ENCODE data around the gene NFIX. TPM values are rescaled to one million over a fixed set of nuclear protein-coding genes. Genes with fewer than 3 reads are reported as not detected.

NFIX gene
- total and polyA plus RNA-seq, 12 donors: 1.3 to 72.8 (median 28.6) TPM

GRCh38 chr19:13132471-13133180 is 137.4 kb downstream of the NFIX start:
- H3K36me3 ChIP-seq (replicated peaks in 1 of 2): peaks cover 0 to 25% of the 10 kb centered on the region in 2 donors
- no peaks in the 10 kb centered on the region for H3K9me3 ChIP-seq (replicated peaks in 1 of 3)
- intact Hi-C loops (cut with DNase I): no loop called here
- no peaks in the 10 kb centered on the region for H3K27me3 ChIP-seq
- peaks cover 0 to 8% of the 10 kb centered on the region in 2 donors for H3K4me1 ChIP-seq (replicated peaks in 1 of 2)
- no peak overlapping the region for H3K27ac ChIP-seq
- no peak for DNase-seq
- 81 to 89% (median 88%) methylated on average over 8 of the region's 8 CpGs for WGBS, 4 donors
- TF ChIP-seq CTCF (IDR thresholded peaks at IDR 0.05) (no peak), POLR2A (IDR thresholded peaks at IDR 0.05) (no peak)
- no peak overlapping the region for H3K4me3 ChIP-seq

GRCh38 chr19:13133241-13133870 is 138.1 kb downstream of the NFIX start:
- Histone ChIP-seq H3K27me3 (no peaks in the 10 kb centered on the region), H3K4me1 (replicated peaks in 1 of 2) (peaks cover 0 to 7% of the 10 kb centered on the region in 2 donors), H3K36me3 (replicated peaks in 1 of 2) (peaks cover 0 to 32% of the 10 kb centered on the region in 2 donors), H3K27ac (no peak overlapping the region), H3K9me3 (replicated peaks in 1 of 3) (no peaks in the 10 kb centered on the region), H3K4me3 (no peak overlapping the region)
- DNase-seq: no peak
- TF ChIP-seq CTCF (IDR thresholded peaks at IDR 0.05): no peak
- no peak for TF ChIP-seq POLR2A (IDR thresholded peaks at IDR 0.05)
- 76 to 85% (median 84%) methylated on average over 12 of the region's 12 CpGs for WGBS, 4 donors
- intact Hi-C loops (cut with DNase I): no loop called here

- no peak overlapping the region for H3K4me3 ChIP-seq
- H3K27ac ChIP-seq: no peak overlapping the region
- intact Hi-C loops (cut with DNase I): no loop called here
- no peaks in the 10 kb centered on the region for H3K27me3 ChIP-seq
- no peaks in the 10 kb centered on the region for H3K4me1 ChIP-seq (replicated peaks in 1 of 2)
- TF ChIP-seq CTCF (IDR thresholded peaks at IDR 0.05): no peak
- TF ChIP-seq POLR2A (IDR thresholded peaks at IDR 0.05): no peak
- WGBS, 4 donors: 85 to 97% (median 92%) methylated on average over 3 of the region's 3 CpGs
- H3K36me3 ChIP-seq (replicated peaks in 1 of 2): peaks cover 0 to 37% of the 10 kb centered on the region in 2 donors
- H3K9me3 ChIP-seq (replicated peaks in 1 of 3): no peaks in the 10 kb centered on the region
- no peak for DNase-seq
These were observed 139.4 kb downstream of the NFIX start for GRCh38 chr19:13134626-13135025.

- WGBS, 4 donors: 92 to 94% (median 94%) methylated on average over 34 to 60 of the region's 60 CpGs
- Histone ChIP-seq H3K36me3 (replicated peaks in 1 of 2) (peaks cover 0 to 37% of the 10 kb centered on the region in 2 donors), H3K4me3 (no peak overlapping the region), H3K4me1 (replicated peaks in 1 of 2) (no peaks in the 10 kb centered on the region), H3K9me3 (replicated peaks in 1 of 3) (no peaks in the 10 kb centered on the region), H3K27ac (no peak overlapping the region), H3K27me3 (no peaks in the 10 kb centered on the region)
- DNase-seq: no peak
- TF ChIP-seq POLR2A (IDR thresholded peaks at IDR 0.05) (no peak), CTCF (IDR thresholded peaks at IDR 0.05) (no peak)
- intact Hi-C loops (cut with DNase I): no loop called here
These were observed 140.1 kb downstream of the NFIX start for GRCh38 chr19:13135068-13136062.

Data from adrenal gland (tissue), 12 donors.